Testis (tissue), 3 donors: ENCODE results near the gene TNS3. TPM values are rescaled to one million over a fixed set of nuclear protein-coding genes. Genes with fewer than 3 reads are reported as not detected.
A peak's percentile ranks its signal among the peaks of the same experiment; 100 is the strongest.

Source experiments
- DNase-seq: peaks from one replicate; pipeline ENCODE4 v3.0.0-alpha.2; 2019
- H3K27ac ChIP-seq, 2 donors: fragments of 200-600 bp; sonication (generic); one replicate each; pipeline ENCODE4 v1.5.1; 2019
- H3K27me3 ChIP-seq: fragments of 200-600 bp; sonication (generic); one replicate; pipeline ENCODE4 v1.5.1; 2019
- H3K36me3 ChIP-seq: fragments of 200-600 bp; sonication (generic); one replicate; pipeline ENCODE4 v1.5.1; 2017; ENCODE audit warnings: low read depth; ENCODE audit errors: missing control alignments
- H3K4me1 ChIP-seq: fragments of 200-600 bp; sonication (generic); one replicate; pipeline ENCODE4 v1.5.1; 2019
- H3K4me3 ChIP-seq, 2 donors: fragments of 200-600 bp; sonication (generic); one replicate each; pipeline ENCODE4 v1.5.1; 2017 to 2019
- H3K9me3 ChIP-seq: fragments of 200-600 bp; sonication (generic); one replicate; pipeline ENCODE4 v1.5.1; 2017
- CTCF ChIP-seq, 3 experiments: fragments of 450-650 bp in 2 of 3; fragments of 200-600 bp in 1 of 3; sonication (generic) in 1 of 3; IDR thresholded peaks; one replicate each; pipeline ENCODE4 v1.5.1; 2016 to 2019; ENCODE audit warnings: antibody characterized with exemption in 3 of 3, mild to moderate bottlenecking in 2 of 3, moderate library complexity in 1 of 3
- POLR2A ChIP-seq: fragments of 450-650 bp; IDR thresholded peaks from one replicate; pipeline ENCODE4 v1.6.1; 2017; ENCODE audit warnings: antibody characterized with exemption, mild to moderate bottlenecking, moderate library complexity
- WGBS, 2 donors: methylation state at CpG; one replicate each; pipeline ENCODE4 v1.1.5; 2018; 5-methylcytosine and 5-hydroxymethylcytosine counted together
- intact Hi-C: fragments of 100-400 bp; cut with DNase I; formaldehyde crosslinking; loops from one replicate; pipeline ENCODE4 v1.15.1; 2023; ENCODE audit warnings: low total_unique reads
- polyA plus RNA-seq: library from polyadenylated mRNA; stranded (reverse); fragments of 350-450 nt; fragmentation: Illumina TruSeq; extraction: RNeasy Lipid Tissue Mini Kit (QIAGEN cat#74804); gene quantifications from one replicate; pipeline ENCODE4 v1.2.3, GENCODE V29; 2014; ENCODE audit warnings: low read depth, low replicate concordance; ENCODE audit not compliant: insufficient read depth
- total RNA-seq, 2 donors: library from RNA; depleted of rRNA; stranded (reverse); fragments of >200 nt; gene quantifications; one replicate each; pipeline ENCODE4 v1.2.3, GENCODE V29; 2016

The TNS3 gene
- total and polyA plus RNA-seq, 3 donors from 2014 or later: 28.5 to 93.5 (median 60.0) TPM

- WGBS, 2 donors: 56 to 61% methylated on average over 10 of the region's 10 CpGs
- H3K27ac ChIP-seq: no peak overlapping the region
- no peaks in the 10 kb centered on the region for H3K36me3 ChIP-seq
- H3K27me3 ChIP-seq: no peaks in the 10 kb centered on the region
- H3K4me1 ChIP-seq: peaks cover 26% of the 10 kb centered on the region
- DNase-seq: no peak
- no peak overlapping the region for H3K4me3 ChIP-seq
- H3K9me3 ChIP-seq: no peaks in the 10 kb centered on the region
- intact Hi-C loops: loop anchor here (10.0 kb wide), 1 partner anchor 57 kb away; no protein-coding TSS in a partner anchor
- TF ChIP-seq CTCF (IDR thresholded peaks at IDR 0.05) (no peak), POLR2A (no peak)
Observed at GRCh38 chr7:47241112-47242065, 340.5 kb downstream of the TNS3 start.

- intact Hi-C loops: loop anchor here (10.0 kb wide), 1 partner anchor 55 kb away; no protein-coding TSS in a partner anchor
- peak; percentile 37 for DNase-seq
- WGBS, 2 donors: 46 to 51% methylated on average over 3 of the region's 3 CpGs
- H3K36me3 ChIP-seq: no peaks in the 10 kb centered on the region
- peaks cover 26% of the 10 kb centered on the region for H3K4me1 ChIP-seq
- no peak overlapping the region for H3K4me3 ChIP-seq
- H3K27me3 ChIP-seq: no peaks in the 10 kb centered on the region
- no peak for TF ChIP-seq CTCF (IDR thresholded peaks at IDR 0.05)
- no peak for TF ChIP-seq POLR2A
- H3K27ac ChIP-seq: no peak overlapping the region
- H3K9me3 ChIP-seq: no peaks in the 10 kb centered on the region
Observed at GRCh38 chr7:47239931-47240421, 341.9 kb downstream of the TNS3 start.

GRCh38 chr7:47239034-47239433 is 342.9 kb downstream of the TNS3 start:
- 70 to 73% methylated on average over 3 to 7 of the region's 7 CpGs for WGBS, 2 donors
- no peaks in the 10 kb centered on the region for H3K36me3 ChIP-seq
- H3K4me1 ChIP-seq: peaks cover 26% of the 10 kb centered on the region
- intact Hi-C loops: no loop called here
- peak overlapping the region in 1 of 2 donors; percentile 13 for H3K27ac ChIP-seq
- no peak for DNase-seq
- H3K9me3 ChIP-seq: no peaks in the 10 kb centered on the region
- no peak for TF ChIP-seq CTCF (IDR thresholded peaks at IDR 0.05)
- TF ChIP-seq POLR2A: no peak
- no peaks in the 10 kb centered on the region for H3K27me3 ChIP-seq
- H3K4me3 ChIP-seq: no peak overlapping the region

GRCh38 chr7:47236480-47237129 is 345.3 kb downstream of the TNS3 start:
- no peak overlapping the region for H3K27ac ChIP-seq
- peaks cover 26% of the 10 kb centered on the region for H3K4me1 ChIP-seq

More at GRCh38 chr7:47236480-47237129, 345.3 kb downstream of the TNS3 start:
- intact Hi-C loops: no loop called here
- no peak for DNase-seq
- no peaks in the 10 kb centered on the region for H3K9me3 ChIP-seq
- TF ChIP-seq POLR2A: no peak
- no peak for TF ChIP-seq CTCF (IDR thresholded peaks at IDR 0.05)
- WGBS, 2 donors: 45 to 58% methylated on average over 3 of the region's 3 CpGs
- no peak overlapping the region for H3K4me3 ChIP-seq
- no peaks in the 10 kb centered on the region for H3K27me3 ChIP-seq
- H3K36me3 ChIP-seq: no peaks in the 10 kb centered on the region
